Astrocyte (in vitro differentiated cells and primary cell): ENCODE data around the gene ORAI1. TPM values are rescaled to one million over a fixed set of nuclear protein-coding genes. Genes with fewer than 3 reads are reported as not detected.

ENCODE experiments used
- DNase-seq: peaks from one replicate; pipeline ENCODE4 v3.0.0-alpha.2; 2010; ENCODE audit warnings: low read depth
- FAIRE-seq: peaks from 2 replicates; lab custom pipeline; 2011; peaks lifted over from hg19 to GRCh38; lab: Jason Lieb, UNC
- H2AFZ ChIP-seq: 2 replicates; pipeline ENCODE4 v1.6.0; 2012; ENCODE audit warnings: low read depth, low read length, inconsistent platforms
- H3K27ac ChIP-seq: 2 replicates; pipeline ENCODE4 v1.5.1; 2011; ENCODE audit warnings: low read depth, low read length, inconsistent platforms
- H3K27me3 ChIP-seq: 2 replicates; pipeline ENCODE4 v1.6.0; 2011; ENCODE audit warnings: low read length, inconsistent platforms; ENCODE audit not compliant: insufficient read depth
- H3K36me3 ChIP-seq: 2 replicates; pipeline ENCODE4 v1.5.1; 2011; ENCODE audit warnings: low read length, inconsistent platforms; ENCODE audit not compliant: insufficient read depth
- H3K4me1 ChIP-seq: 2 replicates; pipeline ENCODE4 v1.5.1; 2011; ENCODE audit warnings: low read length, inconsistent platforms; ENCODE audit not compliant: insufficient read depth
- H3K4me2 ChIP-seq: 2 replicates; pipeline ENCODE4 v1.6.0; 2012; ENCODE audit warnings: low read length, inconsistent platforms
- H3K4me3 ChIP-seq: 2 replicates; pipeline ENCODE4 v1.5.1; 2011; ENCODE audit warnings: low read depth, mild to moderate bottlenecking, low read length, inconsistent platforms; ENCODE audit not compliant: insufficient read depth
- H3K79me2 ChIP-seq: 2 replicates; pipeline ENCODE4 v1.6.0; 2012; ENCODE audit warnings: mild to moderate bottlenecking, low read length, inconsistent platforms; ENCODE audit not compliant: insufficient read depth
- H3K9ac ChIP-seq: 2 replicates; pipeline ENCODE4 v1.6.0; 2012; ENCODE audit warnings: mild to moderate bottlenecking, low read length, inconsistent platforms
- H3K9me3 ChIP-seq: 2 replicates; pipeline ENCODE4 v1.5.1; 2012; ENCODE audit warnings: low read depth, mild to moderate bottlenecking, low read length, inconsistent platforms; ENCODE audit not compliant: insufficient read depth
- H4K20me1 ChIP-seq: 2 replicates; pipeline ENCODE4 v1.6.0; 2012; ENCODE audit warnings: low read length, inconsistent platforms; ENCODE audit not compliant: insufficient read depth
- H3K27ac Mint-ChIP-seq: one replicate; pipeline ENCODE4 v1.8.0; 2021; ENCODE audit warnings: mild to moderate bottlenecking, mixed read lengths; ENCODE audit not compliant: unreplicated experiment
- H3K27me3 Mint-ChIP-seq: one replicate; pipeline ENCODE4 v1.8.0; 2021; ENCODE audit warnings: low read depth, mixed read lengths; ENCODE audit not compliant: unreplicated experiment
- H3K36me3 Mint-ChIP-seq: one replicate; pipeline ENCODE4 v1.8.0; 2021; ENCODE audit warnings: low read depth, mixed read lengths; ENCODE audit not compliant: unreplicated experiment
- H3K4me1 Mint-ChIP-seq: one replicate; pipeline ENCODE4 v1.8.0; 2021; ENCODE audit warnings: low read depth, mixed read lengths; ENCODE audit not compliant: unreplicated experiment
- H3K4me3 Mint-ChIP-seq: one replicate; pipeline ENCODE4 v1.8.0; 2021; ENCODE audit warnings: mild to moderate bottlenecking, moderate library complexity, mixed read lengths; ENCODE audit not compliant: unreplicated experiment
- H3K9me3 Mint-ChIP-seq: one replicate; pipeline ENCODE4 v1.8.0; 2021; ENCODE audit warnings: mild to moderate bottlenecking, mixed read lengths; ENCODE audit not compliant: unreplicated experiment
- CTCF ChIP-seq: IDR thresholded peaks from 2 replicates; pipeline ENCODE4 v1.5.1; 2011; ENCODE audit warnings: low read depth, mild to moderate bottlenecking, inconsistent platforms, low read length, moderate library complexity; ENCODE audit not compliant: insufficient read depth
- EZH2 ChIP-seq: IDR thresholded peaks from 2 replicates; pipeline ENCODE4 v1.6.1; 2012; ENCODE audit warnings: mild to moderate bottlenecking, low read length, inconsistent platforms; ENCODE audit not compliant: insufficient read depth
- total RNA-seq: library from RNA; stranded (reverse); gene quantifications from 2 replicates; pipeline ENCODE4 v1.2.1, GENCODE V29; 2021

The ORAI1 gene
- total RNA-seq, 1 donor from 2014 or later: 20.4 TPM

DNA sequence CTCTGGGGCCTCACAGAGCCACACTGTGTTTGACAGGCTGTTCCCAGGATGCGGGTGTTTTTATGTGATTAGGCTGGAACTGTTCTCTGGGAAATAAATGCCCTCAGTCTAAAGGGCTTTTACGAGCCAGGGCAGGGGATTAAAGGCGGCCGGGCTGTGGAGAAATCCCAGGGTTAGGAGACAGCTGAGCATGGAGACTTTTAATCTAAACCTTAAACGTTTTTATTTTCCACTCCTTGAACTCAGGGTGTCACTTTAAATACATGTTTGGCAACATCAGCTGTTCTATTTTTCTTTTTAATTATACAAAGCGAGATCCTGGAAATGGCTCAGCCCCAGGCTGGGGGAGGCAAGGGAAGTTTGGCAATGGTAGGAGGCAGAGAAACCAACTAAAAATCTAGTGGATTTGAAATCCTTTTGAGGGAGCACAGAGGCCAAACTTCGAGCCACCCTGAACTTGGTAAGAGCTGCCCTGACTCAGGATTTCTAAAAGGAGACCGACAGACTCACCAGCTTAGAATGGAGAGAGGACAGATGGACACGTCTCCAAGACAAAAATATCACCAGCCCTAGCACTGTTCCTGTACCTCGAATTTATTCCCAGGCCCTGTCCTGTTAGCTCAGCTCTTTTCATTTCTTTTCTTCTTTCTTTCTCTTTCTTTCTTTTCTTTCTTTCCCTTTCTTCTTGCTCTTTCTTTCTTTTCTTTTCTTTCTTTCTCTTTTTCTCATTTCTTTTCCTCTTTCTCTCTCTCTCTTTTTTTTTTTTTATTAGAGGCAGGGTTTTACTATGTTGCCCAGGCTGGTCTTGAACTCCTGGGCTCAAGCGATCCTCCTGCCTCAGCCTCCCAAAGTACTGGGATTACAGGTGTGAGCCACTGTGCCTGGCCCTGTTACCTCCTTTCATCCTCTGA, 15.8 kb upstream of the ORAI1 start:
- peak overlapping the region; percentile 57 for H3K4me3 Mint-ChIP-seq
- TF ChIP-seq CTCF (no peak), EZH2 (no peak)

GRCh38 chr12:121611306-121611705, 15.0 kb upstream of the ORAI1 start:
- Histone ChIP-seq H3K4me2 (no peak overlapping the region), H3K27ac (no peak overlapping the region), H3K9ac (no peak overlapping the region), H4K20me1 (no peaks in the 10 kb centered on the region), H2AFZ (no peak overlapping the region), H3K27me3 (no peaks in the 10 kb centered on the region), H3K4me3 (no peak overlapping the region), H3K36me3 (no peaks in the 10 kb centered on the region), H3K79me2 (no peaks in the 10 kb centered on the region), H3K4me1 (peaks cover 7% of the 10 kb centered on the region), H3K9me3 (no peaks in the 10 kb centered on the region)
- H3K4me3 Mint-ChIP-seq: no peak overlapping the region
- TF ChIP-seq EZH2 (no peak), CTCF (no peak)
- H3K9me3 Mint-ChIP-seq: peaks cover 1% of the 10 kb centered on the region
- FAIRE-seq (no peak), DNase-seq (no peak)
- H3K27me3 Mint-ChIP-seq: no peaks in the 10 kb centered on the region
- H3K4me1 Mint-ChIP-seq: peaks cover 3% of the 10 kb centered on the region
- no peaks in the 10 kb centered on the region for H3K36me3 Mint-ChIP-seq
- no peak overlapping the region for H3K27ac Mint-ChIP-seq

More for the DNA sequence above, 15.8 kb upstream of the ORAI1 start:
- H3K4me1 Mint-ChIP-seq: peaks cover 3% of the 10 kb centered on the region
- FAIRE-seq: no peak
- Histone ChIP-seq H3K27me3 (no peaks in the 10 kb centered on the region), H3K27ac (no peak overlapping the region), H3K9me3 (no peaks in the 10 kb centered on the region), H3K36me3 (no peaks in the 10 kb centered on the region), H3K4me1 (peaks cover 7% of the 10 kb centered on the region), H3K9ac (no peak overlapping the region), H3K4me3 (no peak overlapping the region), H3K4me2 (peak overlapping the region; percentile 37), H4K20me1 (no peaks in the 10 kb centered on the region), H2AFZ (peak overlapping the region; percentile 47), H3K79me2 (no peaks in the 10 kb centered on the region)
- DNase-seq: no peak
- H3K9me3 Mint-ChIP-seq: peaks cover 1% of the 10 kb centered on the region
- H3K36me3 Mint-ChIP-seq: no peaks in the 10 kb centered on the region
- no peaks in the 10 kb centered on the region for H3K27me3 Mint-ChIP-seq
- H3K27ac Mint-ChIP-seq: peak overlapping the region; percentile 24

- TF ChIP-seq CTCF (no peak), EZH2 (no peak)
- Histone ChIP-seq H3K9ac (no peak overlapping the region), H3K9me3 (no peaks in the 10 kb centered on the region), H3K27me3 (no peaks in the 10 kb centered on the region), H3K36me3 (no peaks in the 10 kb centered on the region), H3K4me1 (peaks cover 7% of the 10 kb centered on the region), H4K20me1 (no peaks in the 10 kb centered on the region), H3K79me2 (no peaks in the 10 kb centered on the region), H3K4me2 (no peak overlapping the region), H3K27ac (no peak overlapping the region), H3K4me3 (no peak overlapping the region), H2AFZ (no peak overlapping the region)
- DNase-seq (no peak), FAIRE-seq (no peak)
- no peaks in the 10 kb centered on the region for H3K36me3 Mint-ChIP-seq
- no peak overlapping the region for H3K27ac Mint-ChIP-seq
- peaks cover 1% of the 10 kb centered on the region for H3K9me3 Mint-ChIP-seq
- no peak overlapping the region for H3K4me3 Mint-ChIP-seq
- H3K27me3 Mint-ChIP-seq: no peaks in the 10 kb centered on the region
- peaks cover 3% of the 10 kb centered on the region for H3K4me1 Mint-ChIP-seq
Observed at GRCh38 chr12:121613462-121613861, 12.9 kb upstream of the ORAI1 start.
